ENCODE measurements around the gene VMAC. TPM values are rescaled to one million over a fixed set of nuclear protein-coding genes. Genes with fewer than 3 reads are reported as not detected.

Gene VMAC
- polyA plus RNA-seq, 1 donor (not counting 4 experiments of a cell fraction or from before 2014, with no cell fraction given), result 2.2 TPM

DNA sequence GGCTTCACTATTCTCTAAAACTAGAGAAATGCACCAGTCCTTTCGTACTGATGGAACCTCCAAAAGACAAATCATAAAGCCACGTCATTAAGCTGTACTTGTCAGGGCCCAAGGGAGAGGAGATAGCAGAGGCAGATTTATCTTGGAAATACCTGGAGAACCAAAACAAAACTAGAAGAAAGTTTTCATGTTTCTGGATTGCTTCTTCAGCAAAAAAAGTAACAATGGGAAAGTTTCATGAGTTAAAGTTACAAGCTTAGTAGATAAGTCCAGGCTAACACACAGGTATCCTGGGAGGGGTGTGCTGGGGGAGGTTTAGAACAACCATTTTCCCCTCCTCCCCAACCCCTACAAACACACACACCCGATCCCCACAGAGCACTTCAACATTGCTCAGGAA, 51.7 kb downstream of the VMAC start:
- Histone ChIP-seq H3K4me2 (ENCODE audit: control insufficient read depth, extremely low read depth, insufficient read depth, low read depth, low read length) (no peak overlapping the region), H3K9me3 (ENCODE audit: control insufficient read depth, low read depth, low read length) (no peaks in the 10 kb centered on the region), H4K20me1 (ENCODE audit: control insufficient read depth, extremely low read depth, insufficient read depth, low read length) (peaks cover 17% of the 10 kb centered on the region), H2AFZ (ENCODE audit: control insufficient read depth, low read length) (no peak overlapping the region), H3K4me1 (ENCODE audit: control insufficient read depth, extremely low read depth, insufficient read depth, low read length) (peaks cover 3% of the 10 kb centered on the region), H3K4me3 (ENCODE audit: control insufficient read depth in 2 of 3, extremely low read depth in 1 of 3, insufficient read depth in 2 of 3, low read depth in 1 of 3, low read length in 3 of 3) (no peak overlapping the region), H3K27ac (ENCODE audit: control insufficient read depth, insufficient read depth, low read length) (no peak overlapping the region), H3K9ac (ENCODE audit: control insufficient read depth, extremely low read depth, insufficient read depth, low read length) (no peak overlapping the region), H3K36me3 (ENCODE audit: control insufficient read depth in 2 of 2, extremely low read depth in 1 of 2, insufficient read depth in 2 of 2, low read length in 2 of 2) (peaks cover 0 to 2% of the 10 kb centered on the region in 2 experiments), H3K79me2 (ENCODE audit: control insufficient read depth, insufficient read depth, low read length) (peaks cover 94% of the 10 kb centered on the region), H3K27me3 (ENCODE audit: control insufficient read depth, extremely low read depth, insufficient read depth, low read length) (no peaks in the 10 kb centered on the region), H3K9me1 (ENCODE audit: control insufficient read depth, extremely low read depth, insufficient read depth, low read length) (peaks cover 3% of the 10 kb centered on the region)
- dilution Hi-C loops (cut with MboI; ENCODE audit: extremely low pct_ligation_motif_present, low sequenced_read_pairs), result no loop called here
- FAIRE-seq (no peak), DNase-seq (ENCODE audit: low read depth, low spot score) (no peak)
- TF ChIP-seq EZH2 (IDR thresholded peaks at IDR 0.05; ENCODE audit: low read length), result no peak
- TF ChIP-seq, protein P1, sequence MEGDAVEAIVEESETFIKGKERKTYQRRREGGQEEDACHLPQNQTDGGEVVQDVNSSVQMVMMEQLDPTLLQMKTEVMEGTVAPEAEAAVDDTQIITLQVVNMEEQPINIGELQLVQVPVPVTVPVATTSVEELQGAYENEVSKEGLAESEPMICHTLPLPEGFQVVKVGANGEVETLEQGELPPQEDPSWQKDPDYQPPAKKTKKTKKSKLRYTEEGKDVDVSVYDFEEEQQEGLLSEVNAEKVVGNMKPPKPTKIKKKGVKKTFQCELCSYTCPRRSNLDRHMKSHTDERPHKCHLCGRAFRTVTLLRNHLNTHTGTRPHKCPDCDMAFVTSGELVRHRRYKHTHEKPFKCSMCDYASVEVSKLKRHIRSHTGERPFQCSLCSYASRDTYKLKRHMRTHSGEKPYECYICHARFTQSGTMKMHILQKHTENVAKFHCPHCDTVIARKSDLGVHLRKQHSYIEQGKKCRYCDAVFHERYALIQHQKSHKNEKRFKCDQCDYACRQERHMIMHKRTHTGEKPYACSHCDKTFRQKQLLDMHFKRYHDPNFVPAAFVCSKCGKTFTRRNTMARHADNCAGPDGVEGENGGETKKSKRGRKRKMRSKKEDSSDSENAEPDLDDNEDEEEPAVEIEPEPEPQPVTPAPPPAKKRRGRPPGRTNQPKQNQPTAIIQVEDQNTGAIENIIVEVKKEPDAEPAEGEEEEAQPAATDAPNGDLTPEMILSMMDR (optimal IDR thresholded peaks at IDR 0.05 in 1 of 3, IDR thresholded peaks at IDR 0.05 in 1 of 3, conservative IDR thresholded peaks at IDR 0.05 in 1 of 3; ENCODE audit: extremely low read depth in 1 of 3, insufficient read depth in 2 of 3, low read length in 3 of 3), result no peak

DNA sequence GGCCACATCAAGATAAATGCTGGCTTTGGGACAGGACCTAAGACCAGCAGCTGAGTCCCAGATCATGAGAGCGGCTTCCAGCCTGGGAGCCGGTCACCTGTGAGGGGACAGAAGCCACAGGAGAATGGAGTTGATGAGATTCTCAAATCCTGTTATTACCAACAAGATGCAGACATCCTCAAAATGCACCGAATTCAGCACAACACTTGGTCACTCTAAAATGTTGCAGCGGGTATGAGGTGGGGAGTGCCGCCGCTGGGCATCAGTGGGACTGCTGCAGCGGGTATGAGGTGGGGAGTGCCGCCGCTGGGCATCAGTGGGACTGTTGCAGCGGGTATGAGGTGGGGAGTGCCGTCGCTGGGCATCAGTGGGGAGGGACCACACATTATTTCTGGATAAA, 52.1 kb downstream of the VMAC start:
- Histone ChIP-seq H3K27me3 (ENCODE audit: control insufficient read depth, extremely low read depth, insufficient read depth, low read length) (no peaks in the 10 kb centered on the region), H3K9me3 (ENCODE audit: control insufficient read depth, low read depth, low read length) (no peaks in the 10 kb centered on the region), H3K36me3 (ENCODE audit: control insufficient read depth in 2 of 2, extremely low read depth in 1 of 2, insufficient read depth in 2 of 2, low read length in 2 of 2) (peaks cover 0 to 2% of the 10 kb centered on the region in 2 experiments), H4K20me1 (ENCODE audit: control insufficient read depth, extremely low read depth, insufficient read depth, low read length) (peaks cover 17% of the 10 kb centered on the region), H3K4me3 (ENCODE audit: control insufficient read depth in 2 of 3, extremely low read depth in 1 of 3, insufficient read depth in 2 of 3, low read depth in 1 of 3, low read length in 3 of 3) (no peak overlapping the region), H3K27ac (ENCODE audit: control insufficient read depth, insufficient read depth, low read length) (no peak overlapping the region), H3K79me2 (ENCODE audit: control insufficient read depth, insufficient read depth, low read length) (peaks cover 93% of the 10 kb centered on the region), H3K9me1 (ENCODE audit: control insufficient read depth, extremely low read depth, insufficient read depth, low read length) (peaks cover 3% of the 10 kb centered on the region), H3K4me1 (ENCODE audit: control insufficient read depth, extremely low read depth, insufficient read depth, low read length) (peaks cover 3% of the 10 kb centered on the region), H3K9ac (ENCODE audit: control insufficient read depth, extremely low read depth, insufficient read depth, low read length) (no peak overlapping the region), H2AFZ (ENCODE audit: control insufficient read depth, low read length) (no peak overlapping the region), H3K4me2 (ENCODE audit: control insufficient read depth, extremely low read depth, insufficient read depth, low read depth, low read length) (no peak overlapping the region)
- dilution Hi-C loops (cut with MboI; ENCODE audit: extremely low pct_ligation_motif_present, low sequenced_read_pairs), result no loop called here
- TF ChIP-seq EZH2 (IDR thresholded peaks at IDR 0.05; ENCODE audit: low read length), result no peak
- no peak for DNase-seq (ENCODE audit: low read depth, low spot score)
- FAIRE-seq, result no peak

DNA sequence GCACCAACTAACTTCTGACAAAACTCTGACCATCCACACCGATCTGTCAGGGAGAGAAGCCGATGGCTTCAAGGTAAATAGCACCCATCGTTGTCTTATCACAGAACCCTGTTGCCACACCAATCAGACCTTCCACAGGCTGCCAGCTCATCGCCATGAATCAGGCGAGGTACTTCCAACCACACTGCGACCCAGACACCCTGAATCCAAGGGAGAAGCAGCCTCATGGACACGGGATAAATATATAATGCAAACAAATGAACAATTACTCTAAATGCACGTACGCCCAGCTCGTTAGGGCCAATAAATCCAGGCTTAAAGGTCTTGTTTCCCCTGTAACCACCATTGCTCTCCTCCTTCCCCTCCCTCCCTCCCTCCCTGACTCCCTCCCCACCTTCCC, 52.5 kb downstream of the VMAC start:
- no peak overlapping the region for H3K9ac ChIP-seq (ENCODE audit: control insufficient read depth, extremely low read depth, insufficient read depth, low read length)
- no peaks in the 10 kb centered on the region for H3K9me3 ChIP-seq (ENCODE audit: control insufficient read depth, low read depth, low read length)
- peaks cover 15% of the 10 kb centered on the region for H4K20me1 ChIP-seq (ENCODE audit: control insufficient read depth, extremely low read depth, insufficient read depth, low read length)
- H3K4me1 ChIP-seq (ENCODE audit: control insufficient read depth, extremely low read depth, insufficient read depth, low read length), result peaks cover 3% of the 10 kb centered on the region
- no peak for TF ChIP-seq EZH2 (IDR thresholded peaks at IDR 0.05; ENCODE audit: low read length)
- TF ChIP-seq, protein P1 (optimal IDR thresholded peaks at IDR 0.05 in 1 of 3, IDR thresholded peaks at IDR 0.05 in 1 of 3, conservative IDR thresholded peaks at IDR 0.05 in 1 of 3; ENCODE audit: extremely low read depth in 1 of 3, insufficient read depth in 2 of 3, low read length in 3 of 3), result no peak
- no peak for DNase-seq (ENCODE audit: low read depth, low spot score)
- no peak for FAIRE-seq
- dilution Hi-C loops (cut with MboI; ENCODE audit: extremely low pct_ligation_motif_present, low sequenced_read_pairs), result no loop called here
- H3K4me2 ChIP-seq (ENCODE audit: control insufficient read depth, extremely low read depth, insufficient read depth, low read depth, low read length), result no peak overlapping the region
- H3K4me3 ChIP-seq (ENCODE audit: control insufficient read depth in 2 of 3, extremely low read depth in 1 of 3, insufficient read depth in 2 of 3, low read depth in 1 of 3, low read length in 3 of 3), result no peak overlapping the region
- no peak overlapping the region for H3K27ac ChIP-seq (ENCODE audit: control insufficient read depth, insufficient read depth, low read length)
- peaks cover 3% of the 10 kb centered on the region for H3K9me1 ChIP-seq (ENCODE audit: control insufficient read depth, extremely low read depth, insufficient read depth, low read length)
- peaks cover 0 to 2% of the 10 kb centered on the region in 2 experiments for H3K36me3 ChIP-seq (ENCODE audit: control insufficient read depth in 2 of 2, extremely low read depth in 1 of 2, insufficient read depth in 2 of 2, low read length in 2 of 2)
- H3K79me2 ChIP-seq (ENCODE audit: control insufficient read depth, insufficient read depth, low read length), result peaks cover 93% of the 10 kb centered on the region
- H3K27me3 ChIP-seq (ENCODE audit: control insufficient read depth, extremely low read depth, insufficient read depth, low read length), result no peaks in the 10 kb centered on the region
- H2AFZ ChIP-seq (ENCODE audit: control insufficient read depth, low read length), result no peak overlapping the region
